A673 (cell line): ENCODE data around the gene PNMA8A.

ENCODE experiments used
- EZH2 ChIP-seq: fragments of 200-600 bp; sonication (generic); IDR thresholded peaks from 2 replicates; pipeline ENCODE4 v1.6.1; 2017; ENCODE audit warnings: borderline replicate concordance, low read depth, mild to moderate bottlenecking, mixed read lengths, antibody characterized with exemption, low read length; ENCODE audit not compliant: poor library complexity, severe bottlenecking
- TF ChIP-seq, protein P1 (sequence below): fragments of 300-800, 200-600 bp; sonication (generic); conservative IDR thresholded peaks from 2 replicates; pipeline ENCODE4 v1.5.1; 2017; ENCODE audit warnings: low read depth, mild to moderate bottlenecking, antibody characterized with exemption, low read length, moderate library complexity, mixed read lengths

GRCh38 chr19:46487178-46487801 is 15.9 kb upstream of the PNMA8A start:
- TF ChIP-seq, protein P1, sequence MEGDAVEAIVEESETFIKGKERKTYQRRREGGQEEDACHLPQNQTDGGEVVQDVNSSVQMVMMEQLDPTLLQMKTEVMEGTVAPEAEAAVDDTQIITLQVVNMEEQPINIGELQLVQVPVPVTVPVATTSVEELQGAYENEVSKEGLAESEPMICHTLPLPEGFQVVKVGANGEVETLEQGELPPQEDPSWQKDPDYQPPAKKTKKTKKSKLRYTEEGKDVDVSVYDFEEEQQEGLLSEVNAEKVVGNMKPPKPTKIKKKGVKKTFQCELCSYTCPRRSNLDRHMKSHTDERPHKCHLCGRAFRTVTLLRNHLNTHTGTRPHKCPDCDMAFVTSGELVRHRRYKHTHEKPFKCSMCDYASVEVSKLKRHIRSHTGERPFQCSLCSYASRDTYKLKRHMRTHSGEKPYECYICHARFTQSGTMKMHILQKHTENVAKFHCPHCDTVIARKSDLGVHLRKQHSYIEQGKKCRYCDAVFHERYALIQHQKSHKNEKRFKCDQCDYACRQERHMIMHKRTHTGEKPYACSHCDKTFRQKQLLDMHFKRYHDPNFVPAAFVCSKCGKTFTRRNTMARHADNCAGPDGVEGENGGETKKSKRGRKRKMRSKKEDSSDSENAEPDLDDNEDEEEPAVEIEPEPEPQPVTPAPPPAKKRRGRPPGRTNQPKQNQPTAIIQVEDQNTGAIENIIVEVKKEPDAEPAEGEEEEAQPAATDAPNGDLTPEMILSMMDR: no peak
- no peak for TF ChIP-seq EZH2
